Body of pancreas (tissue), 4 donors: ENCODE data around the gene UGT1A6. TPM values are rescaled to one million over a fixed set of nuclear protein-coding genes. Genes with fewer than 3 reads are reported as not detected.
"Not testable (repeated sequence)": the region's sequence is repeated elsewhere in the genome, so short reads cannot be mapped to it uniquely, and the experiment has no call there.

Experiments used
- ATAC-seq: fragments of 150-250 bp; one replicate; pipeline ENCODE4 v1.9.1; 2016
- DNase-seq, 4 donors: peaks; one replicate each; pipeline ENCODE4 v3.0.0-alpha.2; 2019
- H3K27ac ChIP-seq, 4 donors: fragments of 200-600 bp; sonication (generic); 1 replicate in 3 of 4; 2 replicates in 1 of 4; pipeline versions ENCODE4 v1.5.1 to v1.6.1; 2016 to 2019; ENCODE audit warnings: mild to moderate bottlenecking in 1 of 4, mixed read lengths in 1 of 4, moderate library complexity in 1 of 4
- H3K27me3 ChIP-seq, 2 donors: fragments of 200-600 bp; sonication (generic); one replicate each; pipeline ENCODE4 v1.6.0; 2016; ENCODE audit warnings: mild to moderate bottlenecking in 1 of 2
- H3K36me3 ChIP-seq, 2 donors: fragments of 200-600 bp; sonication (generic); replicated peaks in 1 of 2; 2 replicates each; pipeline ENCODE4 v1.5.1; 2016; ENCODE audit warnings: low read depth in 2 of 2; ENCODE audit not compliant: insufficient read depth in 1 of 2
- H3K4me1 ChIP-seq: fragments of 200-600 bp; sonication (generic); one replicate; pipeline ENCODE4 v1.6.0; 2016
- H3K4me3 ChIP-seq, 2 donors: fragments of 200-600 bp; sonication (generic); 1 replicate in 1 of 2; 2 replicates in 1 of 2; pipeline ENCODE4 v1.5.1; 2016 to 2019
- H3K9me3 ChIP-seq, 3 donors: fragments of 200-600 bp; sonication (generic); 1 replicate in 2 of 3; 2 replicates in 1 of 3; pipeline ENCODE4 v1.5.1; 2016
- CTCF ChIP-seq, 7 experiments: fragments of 450-650 bp in 4 of 7; fragments of 200-600 bp in 3 of 7; sonication (generic) in 3 of 7; IDR thresholded peaks; one replicate each; pipeline ENCODE4 v1.5.1; 2016 to 2019; ENCODE audit warnings: antibody characterized with exemption in 7 of 7
- POLR2A ChIP-seq, 3 donors: fragments of 450-650 bp; IDR thresholded peaks; one replicate each; pipeline ENCODE4 v1.6.1; 2016; ENCODE audit warnings: antibody characterized with exemption in 3 of 3, mild to moderate bottlenecking in 2 of 3
- WGBS, 2 donors: methylation state at CpG; one replicate each; pipeline ENCODE4 v1.1.5; 2017; 5-methylcytosine and 5-hydroxymethylcytosine counted together
- intact Hi-C: fragments of 100-400 bp; cut with DNase I; formaldehyde crosslinking; loops from one replicate; pipeline ENCODE4 v1.15.1; 2023
- total RNA-seq, 2 donors: library from RNA; depleted of rRNA; stranded (reverse); fragments of >200 nt; gene quantifications; one replicate each; pipeline ENCODE4 v1.1.0, GENCODE V29; 2016

UGT1A6 gene
- total RNA-seq, 2 donors from 2014 or later: 0.33 TPM; not detected in 1

GRCh38 chr2:233740870-233741269 is 48.2 kb downstream of the UGT1A6 start:
- WGBS, 2 donors: 60 to 66% methylated on average over 2 of the region's 2 CpGs
- no peak overlapping the region for H3K4me3 ChIP-seq
- H3K9me3 ChIP-seq: no peaks in the 10 kb centered on the region
- no peak overlapping the region for H3K27ac ChIP-seq
- no peak for DNase-seq
- H3K27me3 ChIP-seq: no peaks in the 10 kb centered on the region
- no peak for TF ChIP-seq POLR2A (IDR thresholded peaks at IDR 0.05)
- no peak for TF ChIP-seq CTCF (IDR thresholded peaks at IDR 0.05)
- intact Hi-C loops: no loop called here
- no peak for ATAC-seq
- no peaks in the 10 kb centered on the region for H3K36me3 ChIP-seq
- no peaks in the 10 kb centered on the region for H3K4me1 ChIP-seq

DNA sequence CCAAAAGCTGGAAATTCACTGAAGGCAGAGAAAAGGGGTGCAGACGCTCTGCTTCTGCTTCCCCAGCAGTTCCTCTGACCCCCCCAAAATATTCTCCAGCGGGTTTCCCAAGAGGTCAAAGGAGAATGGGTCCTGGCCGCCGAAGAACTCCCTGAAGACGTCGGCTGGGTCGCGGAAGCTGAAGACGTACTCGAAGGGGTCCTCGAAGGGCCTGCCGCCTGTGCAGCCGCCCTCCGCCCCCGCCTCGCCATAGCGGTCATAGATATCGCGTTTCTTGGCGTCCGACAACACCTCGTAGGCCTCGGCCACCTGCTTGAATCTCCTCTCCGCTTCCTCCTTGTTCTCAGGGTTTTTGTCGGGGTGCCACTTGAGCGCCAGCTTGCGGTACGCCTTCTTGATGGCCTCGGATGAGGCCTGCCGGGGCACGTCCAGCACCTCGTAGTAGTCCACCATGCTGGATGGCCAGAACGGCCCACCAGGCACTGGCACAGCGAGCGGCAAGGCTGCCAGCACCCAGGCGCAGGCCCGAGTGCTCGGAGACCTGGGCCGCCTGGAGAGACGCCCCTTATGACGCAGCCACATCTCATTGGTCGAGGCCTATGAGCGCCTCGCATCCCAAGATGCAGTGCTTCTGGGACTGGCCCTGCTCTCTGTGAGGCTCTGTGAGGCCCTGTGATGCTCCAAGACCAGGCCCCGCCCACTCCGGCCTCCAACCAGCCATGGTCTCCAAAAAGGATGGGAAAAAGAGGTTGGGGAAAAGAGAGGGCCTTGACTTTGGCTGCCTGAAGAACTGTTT is 51.0 kb downstream of the UGT1A6 start:
- DNase-seq (no peak), ATAC-seq (no peak)
- Histone ChIP-seq H3K36me3 (no peaks in the 10 kb centered on the region), H3K27me3 (no peaks in the 10 kb centered on the region), H3K4me1 (no peaks in the 10 kb centered on the region), H3K9me3 (no peaks in the 10 kb centered on the region), H3K27ac (no peak overlapping the region), H3K4me3 (no peak overlapping the region)
- no peak for TF ChIP-seq POLR2A (IDR thresholded peaks at IDR 0.05)
- TF ChIP-seq CTCF (IDR thresholded peaks at IDR 0.05): no peak
- intact Hi-C loops: no loop called here
- 85 to 91% methylated on average over 33 to 43 of the region's 46 CpGs for WGBS, 2 donors

DNA sequence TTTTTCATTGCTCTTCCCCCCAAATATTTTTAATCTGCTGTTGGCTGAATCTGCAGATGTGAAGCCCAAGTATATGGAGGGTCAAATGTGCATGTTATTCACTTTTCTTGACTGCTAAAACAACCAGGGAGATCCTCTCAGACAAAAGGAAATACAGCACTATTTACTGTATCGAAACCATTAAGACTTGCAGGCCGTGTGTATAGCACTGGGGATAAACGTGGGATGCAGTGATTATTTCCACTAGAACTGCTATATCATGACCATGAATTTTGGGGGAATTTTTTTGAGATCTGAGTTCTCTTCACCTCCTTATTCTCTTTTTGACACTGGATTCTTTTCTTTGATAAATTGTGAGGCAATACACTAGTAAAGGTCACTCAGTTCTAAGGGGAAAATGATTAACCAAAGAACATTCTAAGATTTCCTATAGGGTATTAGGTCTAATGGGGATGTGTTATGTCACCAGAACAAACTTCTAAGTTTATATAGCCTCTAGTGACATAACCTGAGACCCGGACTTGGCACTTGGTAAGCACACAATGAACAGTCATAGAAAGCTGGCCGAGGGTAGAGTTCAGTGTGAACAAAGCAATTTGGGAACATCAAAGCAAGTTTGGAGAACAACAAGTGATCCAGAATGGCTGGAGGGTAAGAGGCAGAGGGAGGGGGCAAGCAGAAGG is 52.5 kb downstream of the UGT1A6 start:
- Histone ChIP-seq H3K27ac (no peak overlapping the region), H3K4me1 (no peaks in the 10 kb centered on the region), H3K4me3 (no peak overlapping the region), H3K27me3 (no peaks in the 10 kb centered on the region), H3K36me3 (no peaks in the 10 kb centered on the region), H3K9me3 (no peaks in the 10 kb centered on the region)
- no peak for ATAC-seq
- no peak for DNase-seq
- WGBS, 2 donors: 58 to 59% methylated on average over 5 of the region's 5 CpGs
- no peak for TF ChIP-seq POLR2A (IDR thresholded peaks at IDR 0.05)
- no peak for TF ChIP-seq CTCF (IDR thresholded peaks at IDR 0.05)
- intact Hi-C loops: no loop called here

DNA sequence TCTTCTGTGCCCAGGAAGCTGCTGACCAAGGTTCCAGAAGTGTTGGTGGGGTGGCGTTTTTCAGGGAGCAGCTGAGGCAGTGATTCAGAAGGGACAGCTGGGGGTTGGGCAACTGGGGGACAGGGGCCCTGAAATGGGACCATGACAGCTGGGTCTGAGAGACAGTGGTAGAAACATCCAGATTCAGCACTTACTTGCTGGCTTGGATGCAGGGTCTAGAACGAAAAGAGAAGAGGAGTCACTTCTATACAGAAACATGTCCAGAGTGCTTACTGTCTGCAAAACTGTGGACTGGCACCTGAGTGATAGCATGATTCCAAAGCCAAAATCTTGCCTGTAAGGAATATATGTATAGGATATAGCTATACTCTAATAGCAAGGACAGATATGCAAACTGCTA is 53.1 kb downstream of the UGT1A6 start:
- peak overlapping the region in 2 of 4 donors; percentile 15 to 16 for H3K27ac ChIP-seq
- H3K9me3 ChIP-seq, DNase-seq, H3K4me1 ChIP-seq, intact Hi-C loops, H3K4me3 ChIP-seq, H3K36me3 ChIP-seq, H3K27me3 ChIP-seq, ATAC-seq: not testable (repeated sequence)
- 60 to 70% methylated on average over 2 of the region's 2 CpGs for WGBS, 2 donors

DNA sequence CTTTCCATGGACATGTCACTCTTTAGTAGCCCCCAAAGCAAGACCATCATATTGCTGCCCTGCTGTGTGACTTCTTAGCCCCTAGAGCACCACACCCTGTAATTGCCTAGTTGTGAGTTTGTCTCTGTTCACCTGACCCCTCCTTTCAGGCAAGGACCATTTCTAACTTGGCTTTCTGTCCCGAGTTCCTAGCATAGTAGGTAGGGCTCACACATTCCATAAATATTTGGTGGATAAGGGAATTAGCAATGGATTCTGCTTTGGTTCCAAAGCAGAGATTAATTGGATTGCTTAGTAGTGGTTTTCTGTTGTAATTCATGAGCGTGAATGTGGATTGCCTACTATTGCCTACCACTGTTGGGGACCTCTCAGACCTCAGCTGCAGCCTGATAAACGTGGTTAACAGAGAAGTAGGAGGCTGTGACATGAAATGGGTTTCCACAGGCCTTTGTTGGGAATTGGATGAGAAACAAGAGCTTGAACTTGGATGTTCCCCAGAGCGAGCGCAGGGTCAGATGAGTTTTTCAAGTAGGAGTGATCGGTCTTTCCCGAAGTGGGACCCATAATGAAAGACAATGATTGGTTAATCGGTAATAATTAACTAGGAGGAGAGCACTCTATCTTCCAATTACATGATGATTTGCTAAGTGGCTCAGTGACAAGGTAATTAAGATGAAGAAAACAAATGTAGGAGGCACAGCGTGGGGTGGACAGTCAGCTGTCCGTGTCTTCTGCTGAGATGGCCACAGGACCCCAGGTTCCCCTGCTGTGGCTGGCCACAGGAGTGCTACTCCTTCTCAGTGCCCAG is 54.0 kb downstream of the UGT1A6 start:
- Histone ChIP-seq H3K36me3 (no peaks in the 10 kb centered on the region), H3K4me3 (no peak overlapping the region), H3K27me3 (no peaks in the 10 kb centered on the region), H3K9me3 (peaks cover 0 to 10% (median 0%) of the 10 kb centered on the region in 3 donors), H3K4me1 (no peaks in the 10 kb centered on the region), H3K27ac (peak overlapping the region in 2 of 4 donors; percentile 15 to 16)
- WGBS, 2 donors: 45 to 54% methylated on average over 10 of the region's 10 CpGs
- intact Hi-C loops: no loop called here
- no peak for DNase-seq
- TF ChIP-seq POLR2A (IDR thresholded peaks at IDR 0.05) (no peak), CTCF (IDR thresholded peaks at IDR 0.05) (no peak)
- peak; percentile 84 for ATAC-seq
